DMS114 treated with DMSO at 0.1 percent for 48 hours (cell line): ENCODE results near the gene TUBGCP5.

ENCODE experiments used
- DNase-seq: peaks from one replicate; lab custom pipeline; 2025; ENCODE audit not compliant: unreplicated experiment; lab: John Stamatoyannopoulos, UW

The TUBGCP5 gene

GRCh38 chr15:22979238-22980188, 59.9 kb downstream of the TUBGCP5 start:
- DNase-seq, result no peak

- DNase-seq, result no peak
Observed at GRCh38 chr15:22978691-22979237, 60.6 kb downstream of the TUBGCP5 start.

- DNase-seq, result no peak
Observed at GRCh38 chr15:22974745-22975144, 64.6 kb downstream of the TUBGCP5 start.

- DNase-seq, result no peak
Observed at GRCh38 chr15:22973987-22974386, 65.4 kb downstream of the TUBGCP5 start.

GRCh38 chr15:22973286-22973685, 66.1 kb downstream of the TUBGCP5 start:
- DNase-seq, result no peak

- DNase-seq, result no peak
Observed at GRCh38 chr15:22969489-22969888, 69.9 kb downstream of the TUBGCP5 start.

GRCh38 chr15:22968366-22968765, 71.0 kb downstream of the TUBGCP5 start:
- DNase-seq, result no peak

GRCh38 chr15:22967084-22967770, 72.1 kb downstream of the TUBGCP5 start:
- DNase-seq, result no peak

GRCh38 chr15:22966321-22967083, 72.9 kb downstream of the TUBGCP5 start:
- no peak for DNase-seq

- no peak for DNase-seq
Observed at GRCh38 chr15:22963641-22964040, 75.7 kb downstream of the TUBGCP5 start.

GRCh38 chr15:22962611-22963010, 76.8 kb downstream of the TUBGCP5 start:
- DNase-seq, result no peak

- DNase-seq, result no peak
Observed at GRCh38 chr15:22961762-22962161, 77.6 kb downstream of the TUBGCP5 start.

- no peak for DNase-seq
Observed at GRCh38 chr15:22960556-22960955, 78.8 kb downstream of the TUBGCP5 start.

- no peak for DNase-seq
Observed at GRCh38 chr15:22960126-22960525, 79.2 kb downstream of the TUBGCP5 start.

GRCh38 chr15:22959321-22960101, 79.9 kb downstream of the TUBGCP5 start:
- no peak for DNase-seq

GRCh38 chr15:22958487-22959280, 80.7 kb downstream of the TUBGCP5 start:
- no peak for DNase-seq

GRCh38 chr15:22956978-22957260, 82.5 kb downstream of the TUBGCP5 start:
- no peak for DNase-seq

GRCh38 chr15:22956257-22956977, 83.0 kb downstream of the TUBGCP5 start:
- DNase-seq, result no peak

GRCh38 chr15:22955544-22956119, 83.7 kb downstream of the TUBGCP5 start:
- no peak for DNase-seq
